Suprapubic skin (tissue), 3 donors: ENCODE measurements around the gene USP2.

Source experiments
- POLR2A ChIP-seq, 2 donors: fragments of 450-650 bp; IDR thresholded peaks; one replicate each; pipeline ENCODE4 v1.6.1; 2017; ENCODE audit warnings: antibody characterized with exemption in 2 of 2, mild to moderate bottlenecking in 2 of 2, moderate library complexity in 2 of 2
- TF ChIP-seq, protein P1 (sequence below), 2 donors: fragments of 200-600 bp in 1 of 2; fragments of 450-650 bp in 1 of 2; sonication (generic) in 1 of 2; IDR thresholded peaks; one replicate each; pipeline ENCODE4 v1.5.1; 2016 to 2019; ENCODE audit warnings: antibody characterized with exemption in 2 of 2, mild to moderate bottlenecking in 1 of 2, moderate library complexity in 1 of 2

- TF ChIP-seq, protein P1, sequence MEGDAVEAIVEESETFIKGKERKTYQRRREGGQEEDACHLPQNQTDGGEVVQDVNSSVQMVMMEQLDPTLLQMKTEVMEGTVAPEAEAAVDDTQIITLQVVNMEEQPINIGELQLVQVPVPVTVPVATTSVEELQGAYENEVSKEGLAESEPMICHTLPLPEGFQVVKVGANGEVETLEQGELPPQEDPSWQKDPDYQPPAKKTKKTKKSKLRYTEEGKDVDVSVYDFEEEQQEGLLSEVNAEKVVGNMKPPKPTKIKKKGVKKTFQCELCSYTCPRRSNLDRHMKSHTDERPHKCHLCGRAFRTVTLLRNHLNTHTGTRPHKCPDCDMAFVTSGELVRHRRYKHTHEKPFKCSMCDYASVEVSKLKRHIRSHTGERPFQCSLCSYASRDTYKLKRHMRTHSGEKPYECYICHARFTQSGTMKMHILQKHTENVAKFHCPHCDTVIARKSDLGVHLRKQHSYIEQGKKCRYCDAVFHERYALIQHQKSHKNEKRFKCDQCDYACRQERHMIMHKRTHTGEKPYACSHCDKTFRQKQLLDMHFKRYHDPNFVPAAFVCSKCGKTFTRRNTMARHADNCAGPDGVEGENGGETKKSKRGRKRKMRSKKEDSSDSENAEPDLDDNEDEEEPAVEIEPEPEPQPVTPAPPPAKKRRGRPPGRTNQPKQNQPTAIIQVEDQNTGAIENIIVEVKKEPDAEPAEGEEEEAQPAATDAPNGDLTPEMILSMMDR (IDR thresholded peaks at IDR 0.05), result peak; percentile 60 to 85
- no peak for TF ChIP-seq POLR2A (IDR thresholded peaks at IDR 0.05)
Observed at GRCh38 chr11:119373921-119374631, 7.4 kb downstream of the USP2 start.
